Fibroblast of gingiva (primary cell): ENCODE measurements around the gene B4GALT1.
"Not testable (repeated sequence)": the region's sequence is repeated elsewhere in the genome, so short reads cannot be mapped to it uniquely, and the experiment has no call there.

ENCODE experiments used
- DNase-seq: peaks from one replicate; pipeline ENCODE4 v3.0.0-alpha.2; 2011; ENCODE audit warnings: low read depth

B4GALT1 gene

GRCh38 chr9:33162721-33163311, 4.3 kb downstream of the B4GALT1 start:
- peak; percentile 97 for DNase-seq

- DNase-seq: no peak
Measured at GRCh38 chr9:33161589-33162132, 5.5 kb downstream of the B4GALT1 start.

GRCh38 chr9:33161011-33161588, 6.0 kb downstream of the B4GALT1 start:
- DNase-seq: peak; percentile 91

GRCh38 chr9:33160446-33160845, 6.7 kb downstream of the B4GALT1 start:
- DNase-seq: not testable (repeated sequence)

GRCh38 chr9:33159777-33160127, 7.4 kb downstream of the B4GALT1 start:
- peak; percentile 72 for DNase-seq

- no peak for DNase-seq
Measured at GRCh38 chr9:33158843-33159776, 8.0 kb downstream of the B4GALT1 start.

GRCh38 chr9:33157960-33158842, 8.9 kb downstream of the B4GALT1 start:
- DNase-seq: no peak

GRCh38 chr9:33155393-33155792, 11.7 kb downstream of the B4GALT1 start:
- DNase-seq: no peak

GRCh38 chr9:33154371-33154770, 12.8 kb downstream of the B4GALT1 start:
- no peak for DNase-seq

GRCh38 chr9:33153666-33154065, 13.5 kb downstream of the B4GALT1 start:
- no peak for DNase-seq

GRCh38 chr9:33153001-33153400, 14.1 kb downstream of the B4GALT1 start:
- no peak for DNase-seq

GRCh38 chr9:33151601-33152000, 15.5 kb downstream of the B4GALT1 start:
- DNase-seq: no peak

GRCh38 chr9:33151007-33151557, 16.1 kb downstream of the B4GALT1 start:
- peak; percentile 94 for DNase-seq

- no peak for DNase-seq
Measured at GRCh38 chr9:33148367-33149014, 18.6 kb downstream of the B4GALT1 start.

GRCh38 chr9:33147416-33148169, 19.5 kb downstream of the B4GALT1 start:
- DNase-seq: no peak

- DNase-seq: no peak
Measured at GRCh38 chr9:33146298-33146697, 20.8 kb downstream of the B4GALT1 start.

- DNase-seq: no peak
Measured at GRCh38 chr9:33144551-33144950, 22.6 kb downstream of the B4GALT1 start.

GRCh38 chr9:33143241-33143661, 23.9 kb downstream of the B4GALT1 start:
- peak; percentile 49 for DNase-seq

GRCh38 chr9:33142535-33142934, 24.6 kb downstream of the B4GALT1 start:
- no peak for DNase-seq
